Keratinocyte (primary cell): ENCODE measurements around the gene ACTR3C. TPM values are rescaled to one million over a fixed set of nuclear protein-coding genes. Genes with fewer than 3 reads are reported as not detected.

Source experiments
- DNase-seq: peaks from one replicate; pipeline ENCODE4 v3.0.0-alpha.2; 2011; ENCODE audit warnings: low read depth, missing footprints, low spot score
- FAIRE-seq: peaks from 2 replicates; lab custom pipeline; 2011; peaks lifted over from hg19 to GRCh38; lab: Jason Lieb, UNC
- H2AFZ ChIP-seq: 2 replicates; pipeline ENCODE4 v1.6.0; 2012; ENCODE audit warnings: low read length, control low read depth, inconsistent platforms; ENCODE audit not compliant: control insufficient read depth
- H3K27ac ChIP-seq: 2 replicates; pipeline ENCODE4 v1.5.1; 2011; ENCODE audit warnings: low read length; ENCODE audit not compliant: control insufficient read depth, insufficient read depth
- H3K27me3 ChIP-seq: 3 replicates; pipeline ENCODE4 v1.6.0; 2011; ENCODE audit warnings: low read length; ENCODE audit not compliant: control insufficient read depth, insufficient read depth; ENCODE audit errors: extremely low read depth
- H3K36me3 ChIP-seq, 2 experiments: 2 replicates in 1 of 2; 3 replicates in 1 of 2; pipeline ENCODE4 v1.5.1; 2011; ENCODE audit warnings: low read length in 2 of 2, mild to moderate bottlenecking in 1 of 2; ENCODE audit not compliant: control insufficient read depth in 2 of 2, insufficient read depth in 2 of 2; ENCODE audit errors: extremely low read depth in 1 of 2
- H3K4me1 ChIP-seq: 3 replicates; pipeline ENCODE4 v1.5.1; 2011; ENCODE audit warnings: low read length; ENCODE audit not compliant: control insufficient read depth, insufficient read depth; ENCODE audit errors: extremely low read depth
- H3K4me2 ChIP-seq: 3 replicates; pipeline ENCODE4 v1.6.0; 2011; ENCODE audit warnings: low read depth, low read length; ENCODE audit not compliant: control insufficient read depth, insufficient read depth; ENCODE audit errors: extremely low read depth
- H3K4me3 ChIP-seq, 3 experiments: fragments of 200-600 bp in 1 of 3; sonication (generic) in 1 of 3; 2 replicates in 2 of 3; 3 replicates in 1 of 3; pipeline ENCODE4 v1.5.1; 2011 to 2016; ENCODE audit warnings: low read length in 3 of 3, mild to moderate bottlenecking in 3 of 3, control low read depth in 2 of 3, inconsistent platforms in 1 of 3, low read depth in 1 of 3, mixed read lengths in 1 of 3, mixed run types in 1 of 3, moderate library complexity in 1 of 3; ENCODE audit not compliant: control insufficient read depth in 2 of 3, insufficient read depth in 2 of 3; ENCODE audit errors: extremely low read depth in 1 of 3
- H3K79me2 ChIP-seq: 2 replicates; pipeline ENCODE4 v1.6.0; 2012; ENCODE audit warnings: low read length; ENCODE audit not compliant: control insufficient read depth, insufficient read depth
- H3K9ac ChIP-seq: 3 replicates; pipeline ENCODE4 v1.6.0; 2011; ENCODE audit warnings: low read length; ENCODE audit not compliant: control insufficient read depth, insufficient read depth; ENCODE audit errors: extremely low read depth
- H3K9me1 ChIP-seq: 3 replicates; pipeline ENCODE4 v1.6.0; 2011; ENCODE audit warnings: low read length; ENCODE audit not compliant: control insufficient read depth, insufficient read depth; ENCODE audit errors: extremely low read depth
- H3K9me3 ChIP-seq: 2 replicates; pipeline ENCODE4 v1.5.1; 2012; ENCODE audit warnings: low read depth, low read length; ENCODE audit not compliant: control insufficient read depth
- H4K20me1 ChIP-seq: 3 replicates; pipeline ENCODE4 v1.6.0; 2011; ENCODE audit warnings: low read length; ENCODE audit not compliant: control insufficient read depth, insufficient read depth; ENCODE audit errors: extremely low read depth
- CTCF ChIP-seq, 3 experiments: IDR thresholded peaks in 1 of 3; conservative IDR thresholded peaks in 1 of 3; optimal IDR thresholded peaks in 1 of 3; 2 replicates in 2 of 3; 3 replicates in 1 of 3; pipeline versions ENCODE3 to v1.5.1; 2011; ENCODE audit warnings: low read length in 3 of 3, mild to moderate bottlenecking in 3 of 3, moderate library complexity in 2 of 3, control low read depth in 1 of 3, inconsistent platforms in 1 of 3; ENCODE audit not compliant: insufficient read depth in 2 of 3; ENCODE audit errors: extremely low read depth in 1 of 3
- EZH2 ChIP-seq: IDR thresholded peaks from one replicate; pipeline ENCODE4 v1.6.1; 2012; ENCODE audit warnings: inconsistent platforms, mild to moderate bottlenecking, low read length, moderate library complexity
- dilution Hi-C: fragments of 300-500 bp; cut with MboI; formaldehyde crosslinking; loops from one replicate; pipeline ENCODE4 v1.7.0; 2020; ENCODE audit warnings: low sequenced_read_pairs; ENCODE audit not compliant: extremely low pct_ligation_motif_present
- polyA minus RNA-seq, 3 experiments: library from RNA; depleted of rRNA, polyadenylated mRNA; stranded (reverse); fragments of >200 nt; gene quantifications; 1 replicate in 1 of 3; 2 replicates in 1 of 3; 3 replicates in 1 of 3; pipeline ENCODE4 v1.2.3, GENCODE V29; 2011
- polyA plus RNA-seq, 5 experiments: library from polyadenylated mRNA; depleted of rRNA in 3 of 5; stranded (reverse) in 3 of 5; stranded (forward) in 1 of 5; unstranded in 1 of 5; fragments of >200 nt; gene quantifications; 1 replicate in 1 of 5; 2 replicates in 3 of 5; 3 replicates in 1 of 5; pipeline versions ENCODE4 v1.2.1 to v1.2.3, GENCODE V29; 2011 to 2012; ENCODE audit warnings: missing spikeins in 2 of 5, low read depth in 1 of 5, low replicate concordance in 1 of 5

ACTR3C gene
- polyA plus RNA-seq (1.3 to 2.3 TPM (median 1.7 TPM) in 3 replicates), polyA minus RNA-seq (0.49 to 4.2 TPM (median 3.8 TPM) in 3 replicates)
- 0.37 TPM for polyA plus RNA-seq (2011; ENCODE audit: low read depth)
- 0.70 and 1.3 TPM in 2 replicates for polyA plus RNA-seq (2011; cell fraction: cytosol; rRNA removed)
- 3.7 and 4.7 TPM in 2 replicates for polyA plus RNA-seq (2011; cell fraction: nucleus; rRNA removed)
- 1.00 and 1.1 TPM in 2 replicates for polyA plus RNA-seq (2012; ENCODE audit: low replicate concordance)
- polyA minus RNA-seq (2011; cell fraction: cytosol; rRNA and poly(A)+ RNA removed): 4.2 TPM
- 6.4 and 12.9 TPM in 2 replicates for polyA minus RNA-seq (2011; cell fraction: nucleus; rRNA and poly(A)+ RNA removed)

GRCh38 chr7:150322833-150323681 is at the start of gene ACTR3C, which contains the start of gene LRRC61:
Gene ACTR3C (minus strand): TSS chr7:150323545. CDS start chr7:150295296, 28,249 bp downstream.
Gene LRRC61 (plus strand): TSS chr7:150323355. CDS start chr7:150336862, 13,507 bp downstream.
- H3K4me2 ChIP-seq: peak within 1 kb of the TSS; percentile 87
- peak within 1 kb of the TSS; percentile 95 for H2AFZ ChIP-seq
- DNase-seq (no peak), FAIRE-seq (no peak)
- no peaks in the 10 kb centered on the region for H3K79me2 ChIP-seq
- peak within 1 kb of the TSS; percentile 55 for H3K27ac ChIP-seq
- peak within 1 kb of the TSS; percentile 79 for H3K9ac ChIP-seq
- H3K9me1 ChIP-seq: no peaks in the 10 kb centered on the region
- H3K27me3 ChIP-seq: no peaks in the 10 kb centered on the region
- no peaks in the 10 kb centered on the region for H3K36me3 ChIP-seq
- peaks cover 22% of the 10 kb centered on the region for H3K4me1 ChIP-seq
- no peaks in the 10 kb centered on the region for H3K9me3 ChIP-seq
- peak within 1 kb of the TSS; percentile 58 to 74 (median 62) for H3K4me3 ChIP-seq
- no peaks in the 10 kb centered on the region for H4K20me1 ChIP-seq
- TF ChIP-seq EZH2: no peak
- dilution Hi-C loops: no loop called here

- Histone ChIP-seq H3K27me3 (no peaks in the 10 kb centered on the region), H3K4me3 (no peak overlapping the region), H3K79me2 (no peaks in the 10 kb centered on the region), H2AFZ (no peak overlapping the region), H3K4me1 (peaks cover 28% of the 10 kb centered on the region), H3K4me2 (no peak overlapping the region), H3K9ac (no peak overlapping the region), H3K36me3 (peaks cover 1 to 5% of the 10 kb centered on the region in 2 experiments), H4K20me1 (peaks cover 3% of the 10 kb centered on the region), H3K9me1 (no peaks in the 10 kb centered on the region), H3K9me3 (no peaks in the 10 kb centered on the region), H3K27ac (no peak overlapping the region)
- TF ChIP-seq EZH2 (no peak), CTCF (optimal IDR thresholded peaks at IDR 0.05 in 1 of 3, IDR thresholded peaks at IDR 0.05 in 1 of 3, conservative IDR thresholded peaks at IDR 0.05 in 1 of 3; ENCODE audit: extremely low read depth in 1 of 3, insufficient read depth in 2 of 3, low read length in 3 of 3) (no peak)
- dilution Hi-C loops: no loop called here
- FAIRE-seq: no peak
- no peak for DNase-seq
These were observed 49.1 kb upstream of the ACTR3C start for GRCh38 chr7:150372271-150373048.
